H9 (cell line): ENCODE measurements around the gene KCNAB3. TPM values are rescaled to one million over a fixed set of nuclear protein-coding genes. Genes with fewer than 3 reads are reported as not detected.

Experiments
- DNase-seq: peaks from one replicate; pipeline ENCODE4 v3.0.0-alpha.2; 2017
- H2AFZ ChIP-seq: one replicate; pipeline ENCODE4 v1.6.1; 2013; ENCODE audit warnings: mild to moderate bottlenecking, low read length, control low read depth, moderate library complexity
- H2AK5ac ChIP-seq: 2 replicates; pipeline ENCODE4 v1.6.1; 2013; ENCODE audit warnings: low read length, control low read depth, mixed read lengths; ENCODE audit not compliant: insufficient read length
- H2BK120ac ChIP-seq: one replicate; pipeline ENCODE4 v1.6.1; 2013; ENCODE audit warnings: low read depth, mild to moderate bottlenecking, low read length, control low read depth, inconsistent platforms; ENCODE audit not compliant: poor library complexity, severe bottlenecking
- H2BK12ac ChIP-seq: 2 replicates; pipeline ENCODE4 v1.6.1; 2013; ENCODE audit warnings: low read length, control low read depth, mixed read lengths, low read depth; ENCODE audit not compliant: insufficient read length
- H2BK15ac ChIP-seq: 2 replicates; pipeline ENCODE4 v1.6.1; 2013; ENCODE audit warnings: low read depth, low read length, control low read depth
- H2BK20ac ChIP-seq: one replicate; pipeline ENCODE4 v1.6.1; 2013; ENCODE audit warnings: low read depth, mild to moderate bottlenecking, low read length, control low read depth, inconsistent platforms; ENCODE audit not compliant: poor library complexity, severe bottlenecking
- H2BK5ac ChIP-seq: 2 replicates; pipeline ENCODE4 v1.6.1; 2013; ENCODE audit warnings: low read length, control low read depth, mixed read lengths; ENCODE audit not compliant: insufficient read length
- H3K14ac ChIP-seq: 2 replicates; pipeline ENCODE4 v1.6.1; 2013; ENCODE audit warnings: low read length, control low read depth; ENCODE audit not compliant: insufficient read depth
- H3K18ac ChIP-seq: 2 replicates; pipeline ENCODE4 v1.6.1; 2013; ENCODE audit warnings: low read depth, mild to moderate bottlenecking, mixed read lengths, low read length, control low read depth; ENCODE audit not compliant: insufficient read length
- H3K23ac ChIP-seq: 2 replicates; pipeline ENCODE4 v1.6.1; 2013; ENCODE audit warnings: low read length, control low read depth, mixed read lengths, low read depth; ENCODE audit not compliant: insufficient read length
- H3K23me2 ChIP-seq: 2 replicates; pipeline ENCODE4 v1.6.1; 2013; ENCODE audit warnings: low read depth, mild to moderate bottlenecking, mixed read lengths, low read length, control low read depth; ENCODE audit not compliant: insufficient read length, poor library complexity, severe bottlenecking
- H3K27ac ChIP-seq: 2 replicates; pipeline ENCODE4 v1.5.1; 2013; ENCODE audit warnings: low read length, control low read depth, mixed read lengths, low read depth; ENCODE audit not compliant: insufficient read length
- H3K27me3 ChIP-seq: 2 replicates; pipeline ENCODE4 v1.6.1; 2013; ENCODE audit warnings: low read length, control low read depth, inconsistent platforms; ENCODE audit not compliant: insufficient read depth
- H3K4ac ChIP-seq: 2 replicates; pipeline ENCODE4 v1.6.1; 2013; ENCODE audit warnings: low read depth, mild to moderate bottlenecking, control low read depth, inconsistent platforms, low read length, moderate library complexity
- H3K4me1 ChIP-seq: 2 replicates; pipeline ENCODE4 v1.6.1; 2013; ENCODE audit warnings: low read length, control low read depth, inconsistent platforms; ENCODE audit not compliant: insufficient read depth
- H3K4me2 ChIP-seq: 2 replicates; pipeline ENCODE4 v1.6.1; 2013; ENCODE audit warnings: low read length, control low read depth, mixed read lengths; ENCODE audit not compliant: insufficient read length, insufficient read depth
- H3K56ac ChIP-seq: 2 replicates; pipeline ENCODE4 v1.6.1; 2013; ENCODE audit warnings: low read depth, mild to moderate bottlenecking, mixed read lengths, low read length, control low read depth; ENCODE audit not compliant: insufficient read length
- H3K79me1 ChIP-seq: 2 replicates; pipeline ENCODE4 v1.6.1; 2013; ENCODE audit warnings: low read depth, mild to moderate bottlenecking, moderate library complexity, low read length, control low read depth, inconsistent platforms; ENCODE audit not compliant: insufficient read depth, poor library complexity, severe bottlenecking
- H3K79me2 ChIP-seq: 2 replicates; pipeline ENCODE4 v1.6.1; 2013; ENCODE audit warnings: low read length, control low read depth, inconsistent platforms; ENCODE audit not compliant: insufficient read depth
- H3K9ac ChIP-seq: 2 replicates; pipeline ENCODE4 v1.6.1; 2013; ENCODE audit warnings: low read length, control low read depth, mixed read lengths; ENCODE audit not compliant: insufficient read length; ENCODE audit errors: extremely low read depth
- H3K9me3 ChIP-seq: one replicate; pipeline ENCODE4 v1.6.1; 2013; ENCODE audit warnings: low read depth, low read length, inconsistent platforms; ENCODE audit not compliant: control insufficient read depth
- H3T11ph ChIP-seq: one replicate; pipeline ENCODE4 v1.6.1; 2013; ENCODE audit warnings: mild to moderate bottlenecking, low read length, control low read depth, inconsistent platforms
- H4K20me1 ChIP-seq: one replicate; pipeline ENCODE4 v1.6.1; 2013; ENCODE audit not compliant: control insufficient read depth, insufficient read length, insufficient read depth
- H4K5ac ChIP-seq: 2 replicates; pipeline ENCODE4 v1.6.1; 2013; ENCODE audit warnings: low read depth, mild to moderate bottlenecking, mixed read lengths, low read length, control low read depth; ENCODE audit not compliant: insufficient read length
- H4K8ac ChIP-seq: replicated peaks from 2 replicates; pipeline ENCODE4 v1.6.1; 2013; ENCODE audit warnings: low read length, control low read depth, mixed read lengths, low read depth; ENCODE audit not compliant: insufficient read length
- H4K91ac ChIP-seq: 2 replicates; pipeline ENCODE4 v1.6.1; 2013; ENCODE audit warnings: low read depth, mild to moderate bottlenecking, moderate library complexity, mixed read lengths, low read length, control low read depth; ENCODE audit not compliant: insufficient read length
- H3K27ac Mint-ChIP-seq, 3 experiments: 2 replicates in 2 of 3; 3 replicates in 1 of 3; pipeline ENCODE4 v1.8.0; 2020 to 2021; ENCODE audit warnings: mixed read lengths in 3 of 3, mild to moderate bottlenecking in 1 of 3, moderate library complexity in 1 of 3
- H3K27me3 Mint-ChIP-seq: 2 replicates; pipeline ENCODE4 v1.8.0; 2021; ENCODE audit warnings: low read depth, mild to moderate bottlenecking, moderate library complexity, mixed read lengths
- H3K36me3 Mint-ChIP-seq, 3 experiments: 2 replicates in 2 of 3; 3 replicates in 1 of 3; pipeline ENCODE4 v1.8.0; 2020 to 2021; ENCODE audit warnings: low read depth in 3 of 3, mixed read lengths in 3 of 3; ENCODE audit not compliant: insufficient read depth in 1 of 3
- H3K4me1 Mint-ChIP-seq, 2 experiments: 2 replicates each; pipeline ENCODE4 v1.8.0; 2020; ENCODE audit warnings: mixed read lengths in 2 of 2
- H3K4me3 Mint-ChIP-seq, 2 experiments: 2 replicates in 1 of 2; 3 replicates in 1 of 2; pipeline ENCODE4 v1.8.0; 2020 to 2021; ENCODE audit warnings: mild to moderate bottlenecking in 2 of 2, mixed read lengths in 2 of 2, moderate library complexity in 1 of 2
- H3K9me3 Mint-ChIP-seq, 2 experiments: 2 replicates in 1 of 2; 3 replicates in 1 of 2; pipeline ENCODE4 v1.8.0; 2020; ENCODE audit warnings: mild to moderate bottlenecking in 2 of 2, mixed read lengths in 2 of 2, moderate library complexity in 1 of 2
- CTCF ChIP-seq: fragments of 200-600 bp; sonication (generic); conservative IDR thresholded peaks from 3 replicates; pipeline ENCODE4 v1.8.0; 2021; ENCODE audit warnings: antibody characterized with exemption, mild to moderate bottlenecking
- WGBS: extraction: QIAGEN DNeasy Blood & Tissue Kit; methylation state at CpG from one replicate; pipeline ENCODE4 v1.1.7; 2013; ENCODE audit warnings: missing lambda C conversion rate, low lambda C conversion rate, mixed read lengths; ENCODE audit not compliant: insufficient read length; ENCODE audit errors: extremely low coverage; 5-methylcytosine and 5-hydroxymethylcytosine counted together
- total RNA-seq: library from RNA; stranded (reverse); gene quantifications from 2 replicates; pipeline ENCODE4 v1.2.1, GENCODE V29; 2021

Gene KCNAB3
- total RNA-seq, 1 experiment from 2014 or later: 6.4 TPM

DNA sequence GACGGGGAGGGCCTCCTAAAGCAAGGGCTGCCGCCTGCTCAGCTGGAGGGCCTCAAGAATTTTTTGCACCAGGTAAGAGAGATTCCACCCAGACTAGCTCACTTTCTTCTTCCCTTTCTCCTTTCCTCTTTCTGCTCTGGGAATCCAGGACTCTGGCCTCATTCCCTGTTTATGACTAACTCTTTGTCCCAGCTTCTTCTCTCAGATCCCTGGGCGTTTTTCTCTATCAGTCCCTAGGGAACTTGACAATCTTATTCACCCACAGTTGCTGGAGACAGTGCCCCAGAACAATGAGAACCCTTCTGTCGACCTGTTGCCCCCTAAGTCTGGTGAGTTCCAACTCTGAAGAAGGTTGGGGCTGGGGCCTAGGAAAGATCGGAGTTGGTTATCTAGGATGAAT lies 18.0 kb upstream of the KCNAB3 start:
- H4K91ac ChIP-seq: no peak overlapping the region
- no peak overlapping the region for H3K18ac ChIP-seq
- no peaks in the 10 kb centered on the region for H4K20me1 ChIP-seq
- no peak overlapping the region for H2BK120ac ChIP-seq
- H2AK5ac ChIP-seq: no peak overlapping the region
- no peak overlapping the region for H3K27ac ChIP-seq
- DNase-seq: no peak
- H2AFZ ChIP-seq: no peak overlapping the region
- no peak overlapping the region for H2BK5ac ChIP-seq
- no peaks in the 10 kb centered on the region for H3K27me3 ChIP-seq
- Mint-ChIP-seq H3K4me1 (no peaks in the 10 kb centered on the region), H3K27ac (peak overlapping the region in 1 of 3 experiments; percentile 28; a peak in 1 of 7 replicates), H3K27me3 (no peaks in the 10 kb centered on the region), H3K9me3 (no peaks in the 10 kb centered on the region), H3K36me3 (peaks cover 22 to 69% (median 66%) of the 10 kb centered on the region in 3 experiments; a peak in 6 of 7 replicates), H3K4me3 (no peak overlapping the region)
- no peak overlapping the region for H3K56ac ChIP-seq
- no peaks in the 10 kb centered on the region for H3K23me2 ChIP-seq
- no peak overlapping the region for H2BK12ac ChIP-seq
- no peak overlapping the region for H3K4me2 ChIP-seq
- H2BK20ac ChIP-seq: no peak overlapping the region
- H3K9ac ChIP-seq: no peak overlapping the region
- H3T11ph ChIP-seq: no peak overlapping the region
- H4K8ac ChIP-seq: no peak overlapping the region
- TF ChIP-seq CTCF: no peak
- H3K9me3 ChIP-seq: no peaks in the 10 kb centered on the region
- H4K5ac ChIP-seq: no peak overlapping the region
- H3K79me1 ChIP-seq: no peaks in the 10 kb centered on the region
- H3K4me1 ChIP-seq: no peaks in the 10 kb centered on the region
- no peak overlapping the region for H3K23ac ChIP-seq
- no peak overlapping the region for H2BK15ac ChIP-seq
- no peak overlapping the region for H3K4ac ChIP-seq
- no peaks in the 10 kb centered on the region for H3K79me2 ChIP-seq
- H3K14ac ChIP-seq: no peak overlapping the region
- WGBS: no CpG with 5 or more reads among the region's 5 CpGs
